Lower leg skin (tissue), 4 donors: ENCODE data around the gene RFK. TPM values are rescaled to one million over a fixed set of nuclear protein-coding genes. Genes with fewer than 3 reads are reported as not detected.

Source experiments
- DNase-seq, 2 donors: peaks; one replicate each; pipeline ENCODE4 v3.0.0-alpha.2; 2019; ENCODE audit warnings: low spot score in 2 of 2
- H3K4me3 ChIP-seq: fragments of 200-600 bp; sonication (generic); 2 replicates; pipeline ENCODE4 v1.5.1; 2017; ENCODE audit warnings: mild to moderate bottlenecking, low read depth; ENCODE audit not compliant: poor library complexity, severe bottlenecking
- CTCF ChIP-seq, 3 donors: fragments of 450-650 bp; IDR thresholded peaks; one replicate each; pipeline ENCODE4 v1.5.1; 2016; ENCODE audit warnings: antibody characterized with exemption in 3 of 3, mild to moderate bottlenecking in 3 of 3, moderate library complexity in 2 of 3
- POLR2A ChIP-seq, 2 donors: fragments of 450-650 bp; IDR thresholded peaks; one replicate each; pipeline ENCODE4 v1.6.1; 2016 to 2017; ENCODE audit warnings: antibody characterized with exemption in 2 of 2, mild to moderate bottlenecking in 1 of 2, moderate library complexity in 1 of 2
- WGBS, 2 donors: methylation state at CpG; one replicate each; pipeline ENCODE4 v1.1.5; 2018; 5-methylcytosine and 5-hydroxymethylcytosine counted together
- intact Hi-C: fragments of 100-400 bp; cut with DNase I; formaldehyde crosslinking; loops from one replicate; pipeline ENCODE4 v1.15.0; 2023; ENCODE audit warnings: low total_unique reads
- total RNA-seq, 4 donors: library from RNA; depleted of rRNA; stranded (reverse); fragments of >200 nt; gene quantifications; one replicate each; pipeline ENCODE4 v1.1.0, GENCODE V29; 2016

RFK gene
- total RNA-seq, 4 donors from 2014 or later, result 10.8 to 20.4 (median 14.1) TPM

GRCh38 chr9:76415154-76415553, 20.9 kb upstream of the RFK start:
- 68 to 95% methylated on average over 2 of the region's 2 CpGs for whole genome bisulfite sequencing, 2 donors
- no peak for TF ChIP-seq CTCF (IDR thresholded peaks at IDR 0.05)
- TF ChIP-seq POLR2A (IDR thresholded peaks at IDR 0.05), result no peak
- intact Hi-C loops, result no loop called here
- DNase-seq, result no peak
- no peak overlapping the region for H3K4me3 ChIP-seq

GRCh38 chr9:76414661-76415060, 20.4 kb upstream of the RFK start:
- TF ChIP-seq POLR2A (IDR thresholded peaks at IDR 0.05) (no peak), CTCF (IDR thresholded peaks at IDR 0.05) (no peak)
- no peak for DNase-seq
- WGBS, 2 donors, result 75 to 76% methylated on average over 4 of the region's 4 CpGs
- intact Hi-C loops, result no loop called here
- no peak overlapping the region for H3K4me3 ChIP-seq

- intact Hi-C loops, result no loop called here
- no peak overlapping the region for H3K4me3 ChIP-seq
- TF ChIP-seq POLR2A (IDR thresholded peaks at IDR 0.05) (no peak), CTCF (IDR thresholded peaks at IDR 0.05) (no peak)
These were observed 19.4 kb upstream of the RFK start for GRCh38 chr9:76413658-76414057.

GRCh38 chr9:76412638-76413037, 18.4 kb upstream of the RFK start:
- no peak overlapping the region for H3K4me3 ChIP-seq
- TF ChIP-seq POLR2A (IDR thresholded peaks at IDR 0.05) (no peak), CTCF (IDR thresholded peaks at IDR 0.05) (no peak)
- WGBS, 2 donors, result 52 to 54% methylated on average over 2 of the region's 2 CpGs
- intact Hi-C loops, result no loop called here
- DNase-seq, result no peak

More at GRCh38 chr9:76413658-76414057, 19.4 kb upstream of the RFK start:
- DNase-seq, result no peak

- DNase-seq, result no peak
- intact Hi-C loops, result no loop called here
- H3K4me3 ChIP-seq, result no peak overlapping the region
- no peak for TF ChIP-seq CTCF (IDR thresholded peaks at IDR 0.05)
- TF ChIP-seq POLR2A (IDR thresholded peaks at IDR 0.05), result no peak
These were observed 11.6 kb upstream of the RFK start for GRCh38 chr9:76405868-76406267.

- 71 to 78% methylated on average over 3 of the region's 3 CpGs for WGBS, 2 donors
- DNase-seq, result no peak
- intact Hi-C loops, result no loop called here
- TF ChIP-seq POLR2A (IDR thresholded peaks at IDR 0.05) (no peak), CTCF (IDR thresholded peaks at IDR 0.05) (no peak)
- H3K4me3 ChIP-seq, result no peak overlapping the region
These were observed 11.1 kb upstream of the RFK start for GRCh38 chr9:76405340-76405739.
